Measurements from ENCODE around the gene VCL. TPM values are rescaled to one million over a fixed set of nuclear protein-coding genes. Genes with fewer than 3 reads are reported as not detected.

The VCL gene
- total RNA-seq, 1 donor from 2014 or later, result 74.6 TPM

- Mint-ChIP-seq H3K4me3 (no peak overlapping the region), H3K27ac (ENCODE audit: unreplicated experiment) (peak overlapping the region; percentile 35), H3K27me3 (ENCODE audit: low read depth) (no peaks in the 10 kb centered on the region), H3K4me1 (peaks cover 9% of the 10 kb centered on the region), H3K36me3 (ENCODE audit: low read depth) (no peaks in the 10 kb centered on the region), H3K9me3 (no peaks in the 10 kb centered on the region)
- TF ChIP-seq, protein P1, sequence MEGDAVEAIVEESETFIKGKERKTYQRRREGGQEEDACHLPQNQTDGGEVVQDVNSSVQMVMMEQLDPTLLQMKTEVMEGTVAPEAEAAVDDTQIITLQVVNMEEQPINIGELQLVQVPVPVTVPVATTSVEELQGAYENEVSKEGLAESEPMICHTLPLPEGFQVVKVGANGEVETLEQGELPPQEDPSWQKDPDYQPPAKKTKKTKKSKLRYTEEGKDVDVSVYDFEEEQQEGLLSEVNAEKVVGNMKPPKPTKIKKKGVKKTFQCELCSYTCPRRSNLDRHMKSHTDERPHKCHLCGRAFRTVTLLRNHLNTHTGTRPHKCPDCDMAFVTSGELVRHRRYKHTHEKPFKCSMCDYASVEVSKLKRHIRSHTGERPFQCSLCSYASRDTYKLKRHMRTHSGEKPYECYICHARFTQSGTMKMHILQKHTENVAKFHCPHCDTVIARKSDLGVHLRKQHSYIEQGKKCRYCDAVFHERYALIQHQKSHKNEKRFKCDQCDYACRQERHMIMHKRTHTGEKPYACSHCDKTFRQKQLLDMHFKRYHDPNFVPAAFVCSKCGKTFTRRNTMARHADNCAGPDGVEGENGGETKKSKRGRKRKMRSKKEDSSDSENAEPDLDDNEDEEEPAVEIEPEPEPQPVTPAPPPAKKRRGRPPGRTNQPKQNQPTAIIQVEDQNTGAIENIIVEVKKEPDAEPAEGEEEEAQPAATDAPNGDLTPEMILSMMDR (conservative IDR thresholded peaks at IDR 0.05), result no peak
- no peak for DNase-seq (ENCODE audit: low read depth, low spot score)
These were observed 53.9 kb downstream of the VCL start for GRCh38 chr10:74051736-74052342.

DNA sequence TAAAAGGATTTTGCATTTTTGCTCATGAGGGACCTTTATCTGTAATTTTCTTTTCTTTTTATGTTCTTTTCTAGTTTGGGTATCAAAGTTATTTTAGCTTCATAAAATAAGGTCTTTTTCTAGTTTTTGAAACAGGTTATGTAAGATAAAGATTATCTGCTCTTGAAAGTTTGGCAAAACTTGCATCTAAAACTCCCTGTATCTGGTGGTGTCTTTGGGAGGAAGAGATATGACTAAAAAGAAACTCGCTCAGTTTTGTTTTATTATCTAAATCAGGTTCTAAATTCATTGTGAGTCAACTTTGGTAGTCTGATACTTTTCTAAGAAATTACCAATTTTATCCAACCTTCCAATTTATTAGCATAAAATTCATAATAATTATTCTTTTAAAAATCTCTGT, 55.1 kb downstream of the VCL start:
- no peaks in the 10 kb centered on the region for H3K27me3 Mint-ChIP-seq (ENCODE audit: low read depth)
- TF ChIP-seq, protein P1 (conservative IDR thresholded peaks at IDR 0.05), result no peak
- no peak for DNase-seq (ENCODE audit: low read depth, low spot score)
- no peak overlapping the region for H3K4me3 Mint-ChIP-seq
- no peak overlapping the region for H3K27ac Mint-ChIP-seq (ENCODE audit: unreplicated experiment)
- H3K9me3 Mint-ChIP-seq, result no peaks in the 10 kb centered on the region
- no peaks in the 10 kb centered on the region for H3K36me3 Mint-ChIP-seq (ENCODE audit: low read depth)
- peaks cover 9% of the 10 kb centered on the region for H3K4me1 Mint-ChIP-seq

DNA sequence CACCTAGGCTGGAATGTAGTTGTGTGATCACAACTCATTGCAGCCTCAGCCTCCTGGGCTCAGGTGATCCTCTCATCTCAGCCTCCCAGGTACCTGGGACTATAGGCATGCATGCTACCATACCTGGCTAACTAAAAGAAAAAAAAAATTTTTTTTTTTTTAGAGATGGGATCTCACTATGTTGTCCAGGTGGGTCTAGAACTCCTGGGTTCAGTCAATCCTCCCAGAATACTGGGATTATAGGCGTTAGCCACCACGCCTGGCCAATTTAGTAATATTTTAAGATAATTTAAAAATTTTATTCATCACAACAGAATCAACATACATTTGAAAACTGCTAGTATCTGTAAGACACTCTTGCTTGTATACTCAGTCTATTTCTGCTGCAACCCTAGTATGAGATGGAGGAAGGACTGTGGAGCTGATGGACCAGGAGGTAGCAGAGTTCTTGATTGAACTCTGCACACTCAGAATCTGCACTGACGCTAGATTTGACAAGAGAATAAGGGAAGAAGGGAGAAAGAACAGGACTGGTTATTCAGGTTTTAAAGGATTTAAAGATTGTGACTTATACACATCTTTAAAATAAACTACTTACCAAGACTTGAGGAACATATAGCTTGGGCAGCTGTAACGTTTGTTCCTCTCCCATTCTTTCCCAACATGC, 57.6 kb downstream of the VCL start:
- no peaks in the 10 kb centered on the region for H3K9me3 Mint-ChIP-seq
- H3K27ac Mint-ChIP-seq (ENCODE audit: unreplicated experiment), result no peak overlapping the region
- H3K27me3 Mint-ChIP-seq (ENCODE audit: low read depth), result no peaks in the 10 kb centered on the region
- peaks cover 9% of the 10 kb centered on the region for H3K4me1 Mint-ChIP-seq
- TF ChIP-seq, protein P1 (conservative IDR thresholded peaks at IDR 0.05), result no peak
- H3K36me3 Mint-ChIP-seq (ENCODE audit: low read depth), result no peaks in the 10 kb centered on the region
- DNase-seq (ENCODE audit: low read depth, low spot score), result no peak
- no peak overlapping the region for H3K4me3 Mint-ChIP-seq

DNA sequence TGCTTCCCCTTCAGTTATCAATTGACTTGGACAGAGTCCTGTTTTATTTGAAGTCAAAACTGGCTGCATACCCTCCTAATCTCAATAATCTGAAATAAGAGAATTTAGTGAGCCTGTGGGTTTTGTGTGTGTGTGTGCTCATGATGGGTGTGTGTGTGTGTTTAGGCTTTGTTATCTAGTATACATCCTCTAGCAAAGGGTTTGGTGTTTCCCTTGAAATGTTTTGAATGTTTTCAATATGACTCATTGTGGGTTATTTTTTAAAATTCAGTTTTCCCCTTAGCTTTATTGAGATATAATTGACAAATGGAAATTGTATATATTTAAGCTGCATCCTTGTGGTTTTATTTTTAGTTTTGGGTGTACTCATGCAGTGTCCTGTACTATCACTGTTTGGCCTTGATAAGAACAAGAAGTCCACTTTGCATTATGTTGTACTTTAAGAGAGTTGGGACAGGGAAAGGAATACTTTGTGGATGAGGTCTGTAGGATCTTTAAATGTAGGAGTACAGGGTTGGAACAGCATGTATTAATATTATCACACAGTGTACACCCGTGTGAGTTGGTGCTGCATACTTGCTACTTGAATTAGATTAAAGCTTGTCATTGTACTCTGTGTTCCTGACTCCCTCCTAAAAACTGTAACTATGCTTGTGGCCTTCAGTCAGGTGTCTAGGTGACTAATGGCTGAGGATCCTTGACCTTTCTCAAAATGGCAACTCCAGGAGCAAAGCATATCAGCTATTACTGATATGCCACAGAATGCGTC, 58.3 kb downstream of the VCL start:
- Mint-ChIP-seq H3K27me3 (ENCODE audit: low read depth) (no peaks in the 10 kb centered on the region), H3K4me1 (peaks cover 9% of the 10 kb centered on the region), H3K36me3 (ENCODE audit: low read depth) (no peaks in the 10 kb centered on the region), H3K27ac (ENCODE audit: unreplicated experiment) (no peak overlapping the region), H3K9me3 (no peaks in the 10 kb centered on the region), H3K4me3 (no peak overlapping the region)
- no peak for DNase-seq (ENCODE audit: low read depth, low spot score)
- TF ChIP-seq, protein P1 (conservative IDR thresholded peaks at IDR 0.05), result no peak

GRCh38 chr10:74058071-74058470, 60.2 kb downstream of the VCL start:
- DNase-seq (ENCODE audit: low read depth, low spot score), result no peak
- H3K27me3 Mint-ChIP-seq (ENCODE audit: low read depth), result no peaks in the 10 kb centered on the region
- H3K36me3 Mint-ChIP-seq (ENCODE audit: low read depth), result peaks cover 6% of the 10 kb centered on the region
- no peaks in the 10 kb centered on the region for H3K9me3 Mint-ChIP-seq
- H3K4me3 Mint-ChIP-seq, result no peak overlapping the region
- TF ChIP-seq, protein P1 (conservative IDR thresholded peaks at IDR 0.05), result no peak
- no peaks in the 10 kb centered on the region for H3K4me1 Mint-ChIP-seq
- no peak overlapping the region for H3K27ac Mint-ChIP-seq (ENCODE audit: unreplicated experiment)

All from neural crest cell (in vitro differentiated cells).